ENCODE data around the gene CAPN2.

DNA sequence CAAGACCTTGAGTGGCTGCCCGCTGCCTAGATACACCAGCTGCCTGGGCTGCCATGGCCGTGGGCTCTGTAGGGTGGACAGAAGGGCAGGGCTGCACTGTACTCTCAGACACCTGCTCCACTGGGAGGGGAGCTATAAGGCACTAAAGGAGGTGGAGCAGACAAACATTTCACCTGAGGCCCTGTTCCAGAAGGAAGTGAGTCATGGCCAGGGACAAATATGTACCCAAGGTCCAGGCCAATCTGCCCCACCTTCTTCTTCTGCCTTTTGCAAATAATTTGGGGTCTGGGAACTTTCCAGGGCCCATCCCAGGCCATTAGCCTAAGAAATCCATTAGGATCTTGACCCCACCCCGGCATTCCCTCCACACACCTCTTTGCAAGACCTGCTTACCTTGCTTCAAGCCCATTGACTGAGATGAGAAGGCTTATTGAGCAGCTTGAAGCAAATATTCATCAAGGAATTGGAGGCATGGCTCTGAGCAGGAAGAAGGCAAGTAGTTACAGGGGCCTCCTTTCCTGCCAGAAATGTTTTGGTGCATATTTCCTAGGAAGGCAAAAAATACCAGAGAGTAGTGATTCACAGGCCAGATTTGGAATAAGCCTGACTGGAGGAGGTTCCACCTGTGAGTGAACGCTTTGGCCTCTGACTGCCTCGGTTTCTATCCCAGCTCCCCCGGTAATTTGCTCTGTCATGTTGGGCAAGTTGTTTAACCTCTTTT lies 46.6 kb upstream of the CAPN2 start, which contains the start of gene CAPN8:
- TF ChIP-seq, protein P1, sequence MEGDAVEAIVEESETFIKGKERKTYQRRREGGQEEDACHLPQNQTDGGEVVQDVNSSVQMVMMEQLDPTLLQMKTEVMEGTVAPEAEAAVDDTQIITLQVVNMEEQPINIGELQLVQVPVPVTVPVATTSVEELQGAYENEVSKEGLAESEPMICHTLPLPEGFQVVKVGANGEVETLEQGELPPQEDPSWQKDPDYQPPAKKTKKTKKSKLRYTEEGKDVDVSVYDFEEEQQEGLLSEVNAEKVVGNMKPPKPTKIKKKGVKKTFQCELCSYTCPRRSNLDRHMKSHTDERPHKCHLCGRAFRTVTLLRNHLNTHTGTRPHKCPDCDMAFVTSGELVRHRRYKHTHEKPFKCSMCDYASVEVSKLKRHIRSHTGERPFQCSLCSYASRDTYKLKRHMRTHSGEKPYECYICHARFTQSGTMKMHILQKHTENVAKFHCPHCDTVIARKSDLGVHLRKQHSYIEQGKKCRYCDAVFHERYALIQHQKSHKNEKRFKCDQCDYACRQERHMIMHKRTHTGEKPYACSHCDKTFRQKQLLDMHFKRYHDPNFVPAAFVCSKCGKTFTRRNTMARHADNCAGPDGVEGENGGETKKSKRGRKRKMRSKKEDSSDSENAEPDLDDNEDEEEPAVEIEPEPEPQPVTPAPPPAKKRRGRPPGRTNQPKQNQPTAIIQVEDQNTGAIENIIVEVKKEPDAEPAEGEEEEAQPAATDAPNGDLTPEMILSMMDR (IDR thresholded peaks at IDR 0.05) = no peak
- TF ChIP-seq POLR2AphosphoS5 (IDR thresholded peaks at IDR 0.05) = peak; percentile 56 to 92 (median 71)
